BJ (cell line): ENCODE data around the gene CELF2. TPM values are rescaled to one million over a fixed set of nuclear protein-coding genes. Genes with fewer than 3 reads are reported as not detected.

Source experiments
- CTCF ChIA-PET: fragments of 350-600 bp; formaldehyde crosslinking; extraction: SDS; loops from one replicate; lab custom pipeline; 2021; ENCODE audit warnings: antibody characterized with exemption, inconsistent platforms; lab: Yijun Ruan, JAX
- POLR2A ChIA-PET: fragments of 300-600 bp; sonication (Branson Sonifier 250); formaldehyde crosslinking; extraction: SDS; loops from one replicate; lab custom pipeline; 2021; ENCODE audit warnings: antibody characterized with exemption; lab: Charles Lee
- DNase-seq: peaks from one replicate; pipeline ENCODE4 v3.0.0-alpha.2; 2011; ENCODE audit warnings: low read depth
- H3K27me3 ChIP-seq: 2 replicates; pipeline ENCODE4 v1.6.0; 2011; ENCODE audit warnings: low read length; ENCODE audit not compliant: control insufficient read depth, insufficient read depth
- H3K36me3 ChIP-seq: 2 replicates; pipeline ENCODE4 v1.5.1; 2011; ENCODE audit warnings: low read length; ENCODE audit not compliant: control insufficient read depth, insufficient read depth
- H3K4me3 ChIP-seq: 2 replicates; pipeline ENCODE4 v1.5.1; 2011; ENCODE audit warnings: low read depth, mild to moderate bottlenecking, control low read depth, low read length
- polyA plus RNA-seq: library from polyadenylated mRNA; depleted of rRNA; stranded (reverse); fragments of >200 nt; gene quantifications from 2 replicates; pipeline ENCODE4 v1.2.3, GENCODE V29; 2011
- TF ChIP-seq, protein P1 (sequence below): IDR thresholded peaks from 2 replicates; pipeline ENCODE4 v1.5.1; 2011; ENCODE audit warnings: low read depth, mild to moderate bottlenecking, control low read depth, inconsistent platforms, low read length, moderate library complexity; ENCODE audit not compliant: insufficient read depth

CELF2 gene
- polyA plus RNA-seq, 1 experiment = 8.8 TPM

DNA sequence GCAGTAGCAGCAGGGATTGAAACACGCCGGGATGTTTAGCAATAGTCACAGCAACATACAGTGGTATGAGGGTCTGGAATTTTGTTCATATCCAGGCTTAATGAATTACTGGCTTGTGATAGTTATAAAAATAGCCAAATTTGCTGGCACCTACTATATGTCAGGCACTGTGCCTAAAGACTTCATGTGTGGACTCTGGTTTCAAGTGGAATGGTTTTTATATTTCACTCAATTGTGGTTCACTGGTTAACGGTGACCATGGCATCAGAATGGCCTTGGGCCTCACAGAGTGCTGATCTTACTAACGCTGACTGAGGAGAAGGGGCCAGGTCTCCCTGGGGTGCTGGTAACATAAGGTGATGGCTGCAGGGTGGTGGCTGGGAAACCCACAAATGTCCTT is 55.7 kb downstream of the CELF2 start:
- POLR2A ChIA-PET = no interaction called here
- no peak for DNase-seq
- Histone ChIP-seq H3K4me3 (no peak overlapping the region), H3K36me3 (no peaks in the 10 kb centered on the region), H3K27me3 (no peaks in the 10 kb centered on the region)
- TF ChIP-seq, protein P1, sequence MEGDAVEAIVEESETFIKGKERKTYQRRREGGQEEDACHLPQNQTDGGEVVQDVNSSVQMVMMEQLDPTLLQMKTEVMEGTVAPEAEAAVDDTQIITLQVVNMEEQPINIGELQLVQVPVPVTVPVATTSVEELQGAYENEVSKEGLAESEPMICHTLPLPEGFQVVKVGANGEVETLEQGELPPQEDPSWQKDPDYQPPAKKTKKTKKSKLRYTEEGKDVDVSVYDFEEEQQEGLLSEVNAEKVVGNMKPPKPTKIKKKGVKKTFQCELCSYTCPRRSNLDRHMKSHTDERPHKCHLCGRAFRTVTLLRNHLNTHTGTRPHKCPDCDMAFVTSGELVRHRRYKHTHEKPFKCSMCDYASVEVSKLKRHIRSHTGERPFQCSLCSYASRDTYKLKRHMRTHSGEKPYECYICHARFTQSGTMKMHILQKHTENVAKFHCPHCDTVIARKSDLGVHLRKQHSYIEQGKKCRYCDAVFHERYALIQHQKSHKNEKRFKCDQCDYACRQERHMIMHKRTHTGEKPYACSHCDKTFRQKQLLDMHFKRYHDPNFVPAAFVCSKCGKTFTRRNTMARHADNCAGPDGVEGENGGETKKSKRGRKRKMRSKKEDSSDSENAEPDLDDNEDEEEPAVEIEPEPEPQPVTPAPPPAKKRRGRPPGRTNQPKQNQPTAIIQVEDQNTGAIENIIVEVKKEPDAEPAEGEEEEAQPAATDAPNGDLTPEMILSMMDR = no peak
- CTCF ChIA-PET = interaction anchor here (1.2 kb wide), 1 partner anchor 22 kb away, joined by 3 read pairs; no protein-coding TSS in a partner anchor

- TF ChIP-seq, protein P1 = no peak
- DNase-seq = no peak
- POLR2A ChIA-PET = no interaction called here
Observed at GRCh38 chr10:11074536-11075267, 57.0 kb downstream of the CELF2 start.

GRCh38 chr10:11076221-11076620 is 58.5 kb downstream of the CELF2 start:
- no peak for DNase-seq
- H3K36me3 ChIP-seq = no peaks in the 10 kb centered on the region
- TF ChIP-seq, protein P1 = no peak
- H3K27me3 ChIP-seq = no peaks in the 10 kb centered on the region
- ChIA-PET POLR2A (no interaction called here), CTCF (interaction anchor here (0.5 kb wide), 1 partner anchor 1213 kb away, joined by 3 read pairs; no protein-coding TSS in a partner anchor)
- no peak overlapping the region for H3K4me3 ChIP-seq

More at GRCh38 chr10:11074536-11075267, 57.0 kb downstream of the CELF2 start:
- CTCF ChIA-PET = interaction anchor here (1.2 kb wide), 1 partner anchor 21 kb away, joined by 3 read pairs; no protein-coding TSS in a partner anchor
- H3K27me3 ChIP-seq = no peaks in the 10 kb centered on the region
- no peaks in the 10 kb centered on the region for H3K36me3 ChIP-seq
- no peak overlapping the region for H3K4me3 ChIP-seq

DNA sequence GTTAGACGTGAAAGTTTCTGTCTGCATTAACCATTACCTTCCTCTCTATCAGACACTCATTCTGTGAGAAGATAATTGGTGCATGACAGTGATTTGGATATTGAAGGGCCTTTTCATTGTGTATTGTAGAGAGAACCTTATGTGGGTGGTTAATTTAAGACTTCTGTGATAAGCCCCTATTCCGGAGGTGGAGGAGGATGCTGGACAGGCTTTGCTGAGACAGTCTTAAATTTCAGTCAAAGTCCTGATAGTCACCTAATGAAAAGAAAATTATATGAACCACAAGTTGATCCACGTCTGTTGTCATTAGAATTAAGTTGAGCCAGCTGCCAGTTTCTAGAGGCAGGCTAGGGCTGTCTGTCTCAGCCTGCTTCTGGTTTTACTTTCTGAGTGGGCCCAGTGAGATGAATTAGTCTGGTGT is 62.9 kb downstream of the CELF2 start:
- ChIA-PET POLR2A (no interaction called here), CTCF (interaction anchor here (0.9 to 1.0 kb wide), 2 partner anchors 10 to 16 kb away, joined by 3 read pairs; no protein-coding TSS in a partner anchor)
- Histone ChIP-seq H3K27me3 (no peaks in the 10 kb centered on the region), H3K4me3 (no peak overlapping the region), H3K36me3 (no peaks in the 10 kb centered on the region)
- TF ChIP-seq, protein P1 = no peak
- DNase-seq = no peak

DNA sequence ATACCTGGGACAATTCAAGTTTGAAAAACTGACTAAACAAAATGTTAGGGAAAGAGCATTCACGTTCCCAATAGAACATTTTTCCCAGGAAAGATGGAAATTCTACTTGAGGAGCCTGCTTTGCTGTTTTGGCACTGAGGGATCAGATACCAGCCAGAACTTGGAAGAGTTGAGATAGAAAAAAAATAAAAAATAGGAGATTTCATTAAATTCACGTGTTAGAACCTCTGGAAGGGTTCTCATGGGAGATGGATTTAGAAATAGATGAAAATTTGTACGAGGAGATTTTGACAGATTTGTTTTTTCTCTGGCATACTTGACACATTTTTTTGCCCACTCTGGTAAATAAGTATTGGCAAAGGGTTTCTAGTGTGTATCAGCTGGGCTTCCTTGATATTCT is 63.7 kb downstream of the CELF2 start:
- no peaks in the 10 kb centered on the region for H3K27me3 ChIP-seq
- TF ChIP-seq, protein P1 = no peak
- ChIA-PET POLR2A (no interaction called here), CTCF (interaction anchor here (1.0 kb wide), 1 partner anchor 15 kb away, joined by 3 read pairs; no protein-coding TSS in a partner anchor)
- no peaks in the 10 kb centered on the region for H3K36me3 ChIP-seq
- no peak for DNase-seq
- no peak overlapping the region for H3K4me3 ChIP-seq
